OCI-M1 (cell line): Measurements from ENCODE around the gene FAM50A.
"Not testable (repeated sequence)": the region's sequence is repeated elsewhere in the genome, so short reads cannot be mapped to it uniquely, and the experiment has no call there.

Experiments used
- DNase-seq: peaks from one replicate; lab custom pipeline; 2025; lab: John Stamatoyannopoulos, UW

The FAM50A gene, protein sequence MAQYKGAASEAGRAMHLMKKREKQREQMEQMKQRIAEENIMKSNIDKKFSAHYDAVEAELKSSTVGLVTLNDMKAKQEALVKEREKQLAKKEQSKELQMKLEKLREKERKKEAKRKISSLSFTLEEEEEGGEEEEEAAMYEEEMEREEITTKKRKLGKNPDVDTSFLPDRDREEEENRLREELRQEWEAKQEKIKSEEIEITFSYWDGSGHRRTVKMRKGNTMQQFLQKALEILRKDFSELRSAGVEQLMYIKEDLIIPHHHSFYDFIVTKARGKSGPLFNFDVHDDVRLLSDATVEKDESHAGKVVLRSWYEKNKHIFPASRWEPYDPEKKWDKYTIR

DNA sequence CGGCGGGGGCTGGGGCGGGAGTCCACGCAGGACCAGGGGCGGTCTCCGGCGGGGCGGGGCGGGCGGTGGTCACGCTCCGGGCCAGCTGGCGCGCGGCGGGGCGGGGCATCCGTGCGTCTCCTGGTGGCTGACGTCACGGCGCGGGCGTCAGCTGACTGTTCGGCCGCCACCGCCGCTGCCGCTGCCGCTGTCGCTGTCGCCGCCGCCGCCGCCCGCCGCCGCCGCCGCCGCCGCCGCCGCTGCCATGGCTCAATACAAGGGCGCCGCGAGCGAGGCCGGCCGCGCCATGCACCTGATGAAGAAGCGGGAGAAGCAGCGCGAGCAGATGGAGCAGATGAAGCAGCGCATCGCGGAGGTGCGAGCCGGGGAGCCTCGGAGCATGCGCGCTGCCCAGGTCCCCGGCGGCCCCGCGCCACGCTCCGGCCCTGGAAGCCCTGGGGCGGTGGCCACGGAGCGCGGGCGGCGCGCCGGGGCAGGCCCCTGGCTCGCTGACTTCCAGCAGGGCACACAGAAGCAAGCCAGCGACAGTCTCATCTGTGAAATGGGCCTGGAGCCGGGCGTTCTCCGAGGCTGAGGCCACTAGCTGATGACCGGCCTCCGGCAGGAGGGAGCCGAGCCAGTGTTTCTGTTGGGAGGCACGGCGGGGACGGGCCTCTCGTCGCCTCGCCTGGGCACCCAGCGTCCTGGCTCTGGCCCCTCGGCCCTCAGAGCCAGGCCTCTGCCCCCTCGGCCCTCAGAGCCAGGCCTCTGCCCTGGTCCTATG is at the start of gene FAM50A:
Gene FAM50A (plus strand): TSS at position 150 of the 763 bp plus-strand sequence. CDS start 95 bp downstream, at position 245.
- peak; percentile 74 for DNase-seq

DNA sequence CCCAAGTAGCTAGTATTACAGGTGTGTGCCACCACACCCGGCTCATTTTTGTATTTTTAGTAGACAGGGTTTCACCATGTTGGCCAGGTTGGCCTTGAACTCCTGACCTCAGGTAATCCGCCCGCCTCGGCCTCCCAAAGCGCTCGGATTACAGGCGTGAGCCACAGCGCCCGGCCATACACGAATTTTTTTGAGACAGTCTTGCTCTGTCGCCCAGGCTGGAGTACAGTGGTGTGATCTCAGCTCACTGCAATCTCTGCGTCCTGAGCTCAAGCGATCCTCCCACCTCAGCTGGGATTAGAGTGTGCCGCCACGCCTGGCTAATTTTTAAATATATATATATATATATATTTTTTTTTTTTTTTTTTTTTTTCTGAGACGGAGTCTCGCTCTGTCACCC is 47.6 kb upstream of the FAM50A start:
- DNase-seq = not testable (repeated sequence)

DNA sequence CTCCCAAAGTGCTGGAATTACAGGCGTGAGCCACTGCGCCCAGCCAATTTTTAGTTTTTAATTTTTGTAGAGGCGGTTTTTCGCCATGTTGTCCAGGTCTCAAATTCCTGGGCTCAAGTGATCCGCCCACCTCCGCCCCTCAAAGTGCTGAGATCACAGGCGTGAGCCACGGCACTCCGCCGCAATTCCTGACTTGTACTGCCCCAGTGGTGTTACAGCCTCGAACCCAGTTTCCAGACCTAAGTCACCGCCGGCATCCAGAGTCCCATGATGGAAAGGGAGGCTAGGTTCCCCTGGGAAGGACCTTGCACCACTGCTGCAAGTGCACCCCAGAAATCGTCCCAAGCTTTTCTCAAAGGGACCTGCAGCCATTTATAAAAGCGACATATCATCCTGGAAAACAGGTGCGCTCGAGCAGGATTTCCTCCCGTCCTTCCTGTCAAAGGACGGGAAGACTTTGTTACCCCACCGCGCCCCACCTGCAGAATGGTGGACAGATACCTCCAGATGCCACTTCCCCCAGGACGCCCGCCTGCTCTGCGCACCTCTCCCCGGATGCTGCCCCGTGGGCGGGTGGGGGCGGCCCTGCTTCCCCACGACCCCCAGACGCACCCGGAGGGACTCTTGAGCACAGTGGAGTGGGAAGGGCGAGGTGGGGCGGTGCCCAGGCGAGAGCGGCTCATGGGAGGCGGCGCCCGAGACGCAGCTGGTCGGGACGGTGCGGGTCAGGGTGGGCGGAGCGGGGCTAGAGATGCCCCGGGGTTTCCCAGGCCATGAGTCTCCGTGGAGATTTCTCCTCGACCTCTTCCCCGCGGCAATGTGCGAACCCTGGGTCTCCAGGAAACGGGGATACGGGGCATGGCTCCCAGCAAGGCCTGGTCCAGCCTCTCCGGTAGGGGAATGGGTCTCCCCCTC is 46.7 kb upstream of the FAM50A start:
- peak; percentile 77 for DNase-seq

DNA sequence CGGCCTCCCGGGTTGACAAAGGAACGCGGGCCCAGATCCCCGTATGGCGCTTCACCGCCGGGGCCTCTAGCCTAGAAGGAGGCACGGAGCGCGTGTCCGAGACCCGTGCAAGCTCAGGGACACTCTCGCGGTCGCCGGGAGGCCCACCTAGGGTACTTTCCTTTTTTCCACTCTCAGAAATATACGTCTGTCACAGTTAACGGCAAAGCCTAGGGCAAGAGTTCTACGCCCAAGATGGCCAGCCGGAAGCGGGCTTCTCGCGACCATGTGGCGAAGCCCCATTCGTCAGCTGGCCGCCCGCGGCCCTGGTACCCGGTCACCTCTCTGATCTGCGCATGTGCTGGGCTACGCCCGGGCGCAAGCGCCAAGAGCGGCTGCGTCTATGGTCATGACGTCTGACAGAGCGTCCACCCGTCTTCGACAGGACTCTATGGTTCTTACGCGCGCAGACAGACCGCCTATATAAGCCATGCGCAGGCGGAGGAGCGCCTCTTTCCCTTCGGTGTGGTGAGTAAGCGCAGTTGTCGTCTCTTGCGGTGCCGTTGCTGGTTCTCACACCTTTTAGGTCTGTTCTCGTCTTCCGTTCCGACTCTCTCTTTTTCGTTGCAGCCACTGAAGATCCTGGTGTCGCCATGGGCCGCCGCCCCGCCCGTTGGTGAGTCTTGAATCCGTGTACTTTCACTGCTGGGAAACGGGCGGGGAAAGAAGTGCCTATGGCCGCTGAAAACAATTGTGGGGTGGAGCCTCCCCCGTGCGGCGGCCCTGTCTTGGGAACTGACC is 45.9 kb upstream of the FAM50A start, which contains the start of gene RPL10:
Gene RPL10 (plus strand): TSS at position 490 of the 780 bp plus-strand sequence. CDS start 143 bp downstream, at position 633.
- DNase-seq = peak; percentile 98

DNA sequence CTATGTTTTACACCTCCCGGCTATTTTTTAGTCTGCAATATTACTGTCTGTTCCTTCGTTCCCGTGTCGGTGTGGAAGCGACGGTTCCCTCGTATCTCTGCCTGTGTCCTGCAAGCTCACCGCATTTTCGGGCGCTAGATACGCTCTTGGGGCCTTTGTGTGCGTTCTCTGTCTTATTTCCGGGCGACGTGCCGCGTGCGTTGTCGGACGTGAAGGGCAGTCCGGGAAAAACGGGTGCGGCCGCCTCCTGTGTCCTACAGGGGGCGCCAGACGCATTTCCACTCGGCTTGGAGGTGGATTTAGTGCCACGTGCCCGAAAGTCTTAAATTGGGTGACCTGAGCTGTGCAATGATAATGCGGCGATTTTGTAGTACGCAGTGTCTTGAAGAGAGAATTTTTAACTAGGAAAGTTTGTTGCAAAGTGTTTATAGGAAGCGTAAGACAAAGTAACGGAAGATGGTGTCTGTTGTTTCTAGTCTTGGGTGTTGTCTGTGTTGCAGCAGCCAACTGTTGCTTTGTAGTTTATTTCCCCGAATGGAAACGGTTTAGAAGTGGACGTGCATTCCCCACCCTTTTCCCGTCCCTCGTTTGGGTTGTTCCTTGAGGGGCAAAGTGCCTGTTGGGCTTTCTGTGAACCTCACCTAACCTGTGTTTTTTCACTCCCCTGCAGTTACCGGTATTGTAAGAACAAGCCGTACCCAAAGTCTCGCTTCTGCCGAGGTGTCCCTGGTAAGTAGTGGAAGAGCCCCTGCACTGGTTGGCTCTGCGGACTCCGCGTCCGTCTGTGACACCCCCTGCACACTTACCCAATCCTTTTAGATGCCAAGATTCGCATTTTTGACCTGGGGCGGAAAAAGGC is 45.0 kb upstream of the FAM50A start:
- DNase-seq = peak; percentile 90

DNA sequence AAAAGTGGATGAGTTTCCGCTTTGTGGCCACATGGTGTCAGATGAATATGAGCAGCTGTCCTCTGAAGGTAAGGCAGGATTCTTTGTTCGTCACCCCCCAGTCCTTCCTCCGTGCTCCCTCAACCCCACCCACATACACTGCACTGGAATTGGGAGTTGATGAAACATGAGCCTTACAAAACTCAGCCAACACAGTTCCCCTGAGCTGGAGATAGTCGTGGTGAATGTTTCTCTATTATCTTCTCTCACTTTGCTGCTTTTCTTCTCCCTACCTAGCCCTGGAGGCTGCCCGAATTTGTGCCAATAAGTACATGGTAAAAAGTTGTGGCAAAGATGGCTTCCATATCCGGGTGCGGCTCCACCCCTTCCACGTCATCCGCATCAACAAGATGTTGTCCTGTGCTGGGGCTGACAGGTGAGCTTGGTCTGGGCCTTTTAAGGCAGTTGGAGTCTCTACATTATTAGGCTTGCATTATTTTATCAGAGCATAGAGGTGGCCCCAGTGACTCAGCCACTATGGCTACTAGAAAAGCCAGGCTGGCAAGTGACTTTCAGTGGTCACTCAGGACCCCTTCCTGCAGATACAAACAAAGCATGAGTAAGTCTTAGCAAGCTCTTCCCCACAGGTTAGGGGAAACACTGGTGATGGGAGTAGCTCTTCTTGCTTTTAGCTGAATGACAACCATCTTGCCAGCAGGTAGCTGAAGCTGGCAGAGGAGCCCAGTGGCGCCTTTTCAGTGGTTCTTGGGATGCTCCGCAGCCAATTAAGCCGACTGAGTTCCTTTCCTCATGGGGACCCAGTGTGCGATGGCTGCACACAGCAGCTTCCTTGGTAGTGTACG is 44.2 kb upstream of the FAM50A start:
- peak; percentile 22 for DNase-seq

DNA sequence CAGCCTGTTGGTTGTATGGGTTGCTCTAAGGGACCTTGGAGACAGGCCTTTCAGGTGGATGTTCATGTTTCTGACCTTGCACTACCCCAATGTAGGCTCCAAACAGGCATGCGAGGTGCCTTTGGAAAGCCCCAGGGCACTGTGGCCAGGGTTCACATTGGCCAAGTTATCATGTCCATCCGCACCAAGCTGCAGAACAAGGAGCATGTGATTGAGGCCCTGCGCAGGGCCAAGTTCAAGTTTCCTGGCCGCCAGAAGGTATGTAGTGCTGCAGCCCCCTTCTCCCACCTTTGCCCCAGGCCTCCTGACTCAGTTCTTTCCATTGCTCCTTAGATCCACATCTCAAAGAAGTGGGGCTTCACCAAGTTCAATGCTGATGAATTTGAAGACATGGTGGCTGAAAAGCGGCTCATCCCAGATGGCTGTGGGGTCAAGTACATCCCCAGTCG is 43.5 kb upstream of the FAM50A start:
- not testable (repeated sequence) for DNase-seq

DNA sequence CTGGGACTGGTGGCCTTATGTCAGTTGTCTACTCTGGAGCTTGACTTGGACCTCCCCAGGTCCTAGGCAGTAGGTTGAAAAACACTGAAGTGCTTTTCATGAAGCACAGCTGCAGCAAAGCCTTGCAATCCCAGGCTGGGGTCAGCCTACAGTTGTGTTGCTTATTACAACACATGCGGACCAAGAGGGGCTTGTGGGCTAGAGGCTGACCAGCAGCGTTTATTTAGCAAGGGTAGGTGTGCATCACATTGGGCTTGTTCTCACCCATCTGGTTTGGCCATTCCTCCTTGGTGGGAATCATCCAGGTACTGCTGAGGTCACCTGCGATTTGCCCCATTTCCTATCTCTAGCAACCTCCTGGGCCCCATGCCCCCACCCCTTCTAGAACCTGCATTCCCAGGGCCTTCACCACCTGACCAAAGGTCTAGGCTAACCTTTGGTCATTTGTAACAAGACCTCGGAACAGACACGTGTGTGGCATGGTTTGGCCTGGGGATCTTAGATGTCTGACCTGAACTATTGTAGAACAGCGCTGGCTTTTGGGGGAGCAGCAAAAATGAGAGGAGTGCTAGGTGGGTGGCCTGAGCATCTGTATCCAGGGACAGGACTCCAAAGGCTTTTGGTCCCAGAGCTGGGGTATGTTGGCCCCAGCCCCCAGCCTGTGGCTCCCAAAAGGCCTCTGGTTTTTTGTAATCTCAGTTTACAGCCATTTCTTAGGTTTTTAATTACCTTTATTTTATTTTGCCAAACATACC is 42.7 kb upstream of the FAM50A start:
- peak; percentile 35 for DNase-seq

DNA sequence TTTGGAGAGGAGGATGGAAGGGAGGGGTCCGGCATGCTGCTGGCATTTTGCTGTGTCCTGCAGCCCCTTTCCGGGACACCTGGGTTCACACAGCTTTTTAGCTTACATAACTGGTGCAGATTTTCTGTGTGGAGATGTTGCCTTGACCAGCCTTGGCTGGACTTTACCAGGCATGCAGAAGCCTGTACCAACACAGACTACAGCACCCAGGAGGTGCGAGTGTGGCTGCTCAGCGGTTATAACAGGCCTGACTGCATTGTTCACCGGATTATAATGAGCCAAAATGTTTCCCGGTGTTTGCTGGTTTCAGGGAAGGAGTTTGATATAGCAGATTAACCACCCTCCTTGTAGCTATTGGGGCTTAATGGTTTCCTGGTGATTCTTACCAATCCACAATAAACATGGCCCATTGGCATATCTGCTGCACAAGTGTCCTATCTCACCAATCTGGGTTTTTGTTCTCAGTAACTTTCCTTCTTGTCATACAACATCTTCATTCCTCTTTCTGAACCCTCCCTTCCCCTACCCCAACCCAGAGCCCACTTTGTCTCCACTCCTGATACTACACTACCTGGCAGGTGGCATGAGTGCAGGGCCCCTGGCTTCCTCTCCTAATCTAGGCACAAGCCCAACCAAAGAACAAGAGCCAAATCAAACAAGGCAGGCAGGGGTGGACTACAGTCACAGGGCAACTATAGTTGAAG is 41.9 kb upstream of the FAM50A start:
- DNase-seq = no peak

DNA sequence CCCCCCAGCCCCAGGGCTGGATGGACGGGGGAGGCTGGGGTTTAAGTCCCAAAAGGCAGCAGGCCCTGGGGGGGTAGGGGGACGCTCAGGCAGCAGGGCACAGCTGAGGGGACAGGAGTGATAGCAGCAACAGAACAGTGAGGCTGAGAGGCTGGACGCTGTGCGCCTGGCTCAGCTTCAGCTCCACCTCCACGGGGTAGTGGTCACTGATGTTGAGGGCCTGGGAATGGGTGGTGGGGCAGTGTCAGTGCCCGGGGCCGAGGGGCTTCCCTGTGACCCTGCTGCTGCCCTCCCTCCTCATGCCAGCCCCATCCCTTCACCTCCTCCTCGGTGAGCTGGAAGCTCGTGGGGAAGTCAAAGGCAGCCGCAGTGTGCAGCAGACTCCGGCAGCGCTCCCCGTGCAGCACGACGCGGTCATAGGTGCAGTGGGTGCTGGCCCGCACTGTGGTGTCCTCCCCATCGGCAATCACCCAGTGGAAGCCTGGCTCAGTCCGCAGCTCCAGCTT is 41.3 kb upstream of the FAM50A start:
- DNase-seq = no peak

DNA sequence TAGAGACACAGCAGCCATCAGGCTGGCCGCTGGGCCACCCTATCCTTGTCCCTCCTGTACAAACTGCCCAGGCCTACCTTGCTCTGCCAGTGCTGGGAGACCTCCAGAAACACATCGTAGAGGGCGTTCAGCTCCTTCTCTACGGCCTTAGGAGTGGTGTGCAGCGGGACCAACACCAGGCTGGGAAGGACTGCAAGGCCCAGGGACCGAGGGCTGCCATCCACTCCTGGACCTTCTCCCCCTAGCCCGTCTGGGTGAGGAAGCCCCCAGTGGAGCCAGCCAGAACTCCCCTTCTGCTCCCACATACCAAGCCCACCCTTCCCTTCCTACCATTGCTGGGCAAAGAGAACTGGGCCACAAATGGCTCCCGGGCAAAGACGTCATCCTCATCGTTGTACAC is 40.7 kb upstream of the FAM50A start:
- DNase-seq = no peak

DNA sequence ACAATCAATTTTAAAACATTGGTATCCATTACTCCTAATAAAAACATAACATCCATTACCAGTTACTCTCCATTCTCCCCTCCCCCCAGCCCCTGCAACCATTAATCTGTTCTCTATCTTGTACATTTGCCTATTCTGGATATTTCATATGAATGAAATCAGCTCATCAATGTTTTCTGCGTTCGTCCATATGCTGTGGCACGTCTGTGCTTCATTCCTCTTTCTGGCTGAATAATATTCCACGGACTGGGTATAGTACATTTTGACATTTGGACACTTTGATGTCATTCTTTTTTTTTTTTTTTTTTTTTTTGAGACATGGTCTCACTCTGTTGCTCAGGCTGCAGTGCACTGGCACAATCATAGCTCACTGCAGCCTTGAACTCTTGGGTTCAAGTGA is 40.1 kb upstream of the FAM50A start:
- DNase-seq = no peak

DNA sequence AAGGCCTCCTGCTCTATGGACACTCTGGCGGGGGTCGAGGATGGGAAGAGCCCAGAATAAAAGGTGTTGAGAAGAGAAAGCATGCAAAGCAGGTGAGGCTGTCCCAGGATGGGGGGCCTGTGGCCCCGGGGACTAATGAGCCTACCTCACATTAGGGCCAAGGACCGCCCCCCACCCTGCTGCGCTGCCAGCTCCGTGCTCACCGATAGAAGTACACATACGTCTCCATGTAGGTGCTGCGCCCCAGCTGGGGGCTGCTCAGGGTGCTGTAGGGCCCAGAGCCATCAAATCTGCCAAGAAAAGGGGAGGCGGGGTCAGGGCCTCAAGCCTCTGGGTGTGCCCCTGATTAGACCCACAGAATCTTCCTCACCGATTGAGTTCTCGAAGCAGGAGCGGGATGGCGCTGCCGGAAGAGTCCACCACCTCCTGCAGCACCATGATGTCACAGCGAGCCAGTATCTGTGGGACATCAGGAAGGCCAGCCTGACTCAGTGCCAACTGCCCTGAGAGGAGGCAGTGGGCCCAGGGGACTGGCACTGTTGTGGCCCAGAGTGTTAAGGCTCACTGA is 39.2 kb upstream of the FAM50A start:
- DNase-seq = no peak

DNA sequence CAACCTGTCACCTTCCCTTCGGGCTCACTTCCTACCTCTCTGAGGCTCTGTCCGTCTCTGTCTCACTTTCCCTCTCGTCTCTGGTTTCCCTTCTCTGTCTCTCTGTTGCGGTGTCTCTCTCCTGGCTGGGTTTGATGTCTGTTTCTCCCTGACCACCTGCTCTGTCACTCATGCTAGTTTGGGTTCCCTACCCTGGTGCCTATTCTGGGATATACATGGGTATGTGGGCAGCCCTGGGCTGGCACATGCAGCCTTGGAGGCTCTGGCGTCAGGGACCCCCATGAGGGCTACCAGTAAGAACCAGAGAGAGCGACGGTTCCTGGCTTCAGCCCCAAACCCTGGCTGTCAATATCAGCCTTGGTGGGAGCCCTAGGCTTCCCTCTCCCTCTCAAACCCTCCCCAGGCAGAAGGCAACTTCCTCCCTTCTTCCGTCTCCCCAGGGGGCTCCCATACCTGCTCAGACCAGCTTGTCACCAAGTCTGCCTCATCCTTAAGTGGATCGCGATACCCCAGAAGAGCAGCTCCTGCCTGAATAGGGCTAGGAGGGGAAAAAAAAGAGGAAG is 35.2 kb upstream of the FAM50A start:
- DNase-seq = no peak

DNA sequence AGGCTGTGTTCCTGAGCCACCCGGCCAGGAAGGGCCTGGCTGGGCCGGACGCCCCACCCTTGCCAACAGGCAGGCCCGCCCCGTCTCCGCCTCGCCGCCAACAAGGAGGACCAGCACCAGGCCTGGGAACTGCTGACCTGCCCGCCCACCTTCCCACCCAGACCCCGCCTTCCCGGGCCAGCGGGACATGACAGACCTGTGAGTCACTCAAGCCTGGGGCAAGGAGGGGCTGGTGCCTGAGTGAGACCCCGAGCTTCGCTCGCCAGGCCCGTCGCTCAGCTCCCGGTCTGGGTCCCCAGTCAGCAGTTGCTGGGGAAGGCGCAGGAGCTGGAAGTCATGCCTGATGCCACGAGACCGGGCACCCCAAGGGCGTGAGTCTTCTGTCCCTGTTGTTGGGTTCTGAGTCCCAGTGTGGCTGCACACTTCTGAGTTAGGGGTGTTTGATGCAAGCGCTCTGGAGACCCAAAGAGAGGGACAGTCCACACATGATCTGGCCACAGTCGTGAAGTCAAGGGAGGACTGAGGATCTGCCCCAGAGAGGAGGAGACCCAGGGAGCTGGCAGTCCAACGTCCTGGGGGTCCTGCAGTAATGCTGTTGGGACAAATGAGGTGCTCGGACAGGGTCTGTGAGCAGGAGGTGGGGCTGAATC is 34.6 kb upstream of the FAM50A start, which contains the start of gene DNASE1L1:
Gene DNASE1L1 (minus strand): TSS at position 33 of the 650 bp plus-strand sequence. CDS start 3,686 bp downstream, outside the sequence.
- DNase-seq = peak; percentile 86

DNA sequence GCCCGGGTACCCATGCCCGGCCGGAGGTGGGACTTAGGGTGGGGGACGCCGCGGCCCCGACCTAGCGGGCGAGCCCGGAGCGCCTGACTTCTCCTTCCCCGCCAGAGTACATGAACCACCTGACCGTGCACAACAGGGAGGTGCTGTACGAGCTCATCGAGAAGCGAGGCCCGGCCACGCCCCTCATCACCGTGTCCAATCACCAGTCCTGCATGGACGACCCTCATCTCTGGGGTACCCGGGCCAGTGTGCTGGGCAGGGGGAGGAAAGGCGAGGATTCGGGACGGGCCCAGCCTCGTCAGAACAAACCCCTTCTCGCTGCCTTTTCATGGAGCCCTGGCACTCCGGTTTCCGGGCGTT is 32.0 kb upstream of the FAM50A start:
- DNase-seq = peak; percentile 45
